NCI-H1092 (cell line): ENCODE data around the gene PLCZ1.
A peak's percentile ranks its signal among the peaks of the same experiment; 100 is the strongest.
"Not testable (repeated sequence)": the region's sequence is repeated elsewhere in the genome, so short reads cannot be mapped to it uniquely, and the experiment has no call there.

Experiments used
- DNase-seq: peaks from one replicate; lab custom pipeline; 2025; lab: John Stamatoyannopoulos, UW

The PLCZ1 gene, protein sequence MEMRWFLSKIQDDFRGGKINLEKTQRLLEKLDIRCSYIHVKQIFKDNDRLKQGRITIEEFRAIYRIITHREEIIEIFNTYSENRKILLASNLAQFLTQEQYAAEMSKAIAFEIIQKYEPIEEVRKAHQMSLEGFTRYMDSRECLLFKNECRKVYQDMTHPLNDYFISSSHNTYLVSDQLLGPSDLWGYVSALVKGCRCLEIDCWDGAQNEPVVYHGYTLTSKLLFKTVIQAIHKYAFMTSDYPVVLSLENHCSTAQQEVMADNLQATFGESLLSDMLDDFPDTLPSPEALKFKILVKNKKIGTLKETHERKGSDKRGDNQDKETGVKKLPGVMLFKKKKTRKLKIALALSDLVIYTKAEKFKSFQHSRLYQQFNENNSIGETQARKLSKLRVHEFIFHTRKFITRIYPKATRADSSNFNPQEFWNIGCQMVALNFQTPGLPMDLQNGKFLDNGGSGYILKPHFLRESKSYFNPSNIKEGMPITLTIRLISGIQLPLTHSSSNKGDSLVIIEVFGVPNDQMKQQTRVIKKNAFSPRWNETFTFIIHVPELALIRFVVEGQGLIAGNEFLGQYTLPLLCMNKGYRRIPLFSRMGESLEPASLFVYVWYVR

DNA sequence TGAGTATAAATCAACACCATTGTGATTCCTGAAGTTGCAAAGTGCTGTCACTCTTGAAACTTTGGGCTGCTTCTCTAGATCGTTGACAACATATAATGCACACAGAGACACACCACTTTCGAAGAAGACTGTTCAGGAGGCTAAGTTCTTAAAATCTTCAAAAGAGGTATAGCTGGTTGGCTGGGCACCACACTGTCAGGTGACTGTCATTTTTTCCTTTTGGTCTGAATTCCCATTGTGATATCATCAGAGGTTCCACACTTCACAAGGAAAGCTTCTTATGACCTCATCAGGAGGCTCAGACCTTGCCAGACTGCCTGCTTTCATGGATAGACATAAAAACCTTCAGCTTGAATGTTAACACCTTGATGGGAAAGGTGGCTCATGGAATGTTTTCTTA, at the start of gene PLCZ1, which contains the start of gene CAPZA3:
Gene PLCZ1 (minus strand): TSS at position 194 of the 400 bp plus-strand sequence. CDS start 641 bp downstream, outside the sequence.
Gene CAPZA3 (plus strand): TSS at position 301 of the 400 bp plus-strand sequence. CDS start 150 bp downstream, outside the sequence.
- DNase-seq: no peak

- DNase-seq: not testable (repeated sequence)
Measured at GRCh38 chr12:18785465-18785864, 47.7 kb upstream of the PLCZ1 start.

DNA sequence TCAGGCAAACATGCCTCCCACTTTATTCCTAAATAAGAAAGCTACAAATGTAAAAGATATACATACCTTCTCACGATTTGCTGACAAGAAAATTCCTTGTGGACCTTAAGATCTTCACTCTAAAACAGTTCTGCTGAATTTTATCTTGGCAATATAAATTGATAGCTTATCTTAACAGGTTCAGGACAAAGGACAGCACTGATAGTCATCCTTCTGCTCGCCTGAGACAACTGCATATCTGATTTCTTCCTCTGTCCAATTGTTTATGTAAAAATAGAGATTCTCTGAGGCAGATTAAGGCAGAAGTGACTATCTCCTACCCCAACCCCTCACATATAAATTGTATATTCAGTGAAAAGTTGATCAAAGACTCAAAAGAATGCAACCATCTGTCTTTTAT, 45.0 kb upstream of the PLCZ1 start:
- no peak for DNase-seq

GRCh38 chr12:18766479-18766878, 28.7 kb upstream of the PLCZ1 start:
- not testable (repeated sequence) for DNase-seq

- DNase-seq: no peak
Measured at GRCh38 chr12:18755341-18755740, 17.5 kb upstream of the PLCZ1 start.

- DNase-seq: no peak
Measured at GRCh38 chr12:18754124-18754707, 16.4 kb upstream of the PLCZ1 start.

GRCh38 chr12:18753481-18754123, 15.8 kb upstream of the PLCZ1 start:
- peak; percentile 30 for DNase-seq

GRCh38 chr12:18752947-18753346, 15.1 kb upstream of the PLCZ1 start:
- DNase-seq: no peak

- DNase-seq: no peak
Measured at GRCh38 chr12:18752280-18752920, 14.6 kb upstream of the PLCZ1 start.

DNA sequence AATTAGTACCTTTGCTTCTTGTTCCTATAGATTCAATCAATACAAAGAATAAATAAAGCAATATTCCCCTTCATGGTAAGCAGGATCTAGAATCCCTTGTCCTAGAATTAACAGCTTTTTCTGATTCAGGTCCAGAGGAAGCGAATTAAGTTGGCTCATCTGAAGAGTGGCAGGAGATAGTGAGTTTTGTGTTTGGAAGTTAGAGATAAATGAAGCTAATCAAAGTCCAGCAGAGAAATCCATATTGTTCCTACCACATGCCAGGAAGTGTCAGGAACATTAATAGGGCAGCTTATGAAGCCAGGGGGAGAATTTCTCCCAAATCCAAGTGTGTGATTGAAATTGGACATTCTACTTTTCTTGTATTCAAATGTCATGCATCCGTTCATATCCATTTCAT, 14.1 kb upstream of the PLCZ1 start:
- DNase-seq: no peak

DNA sequence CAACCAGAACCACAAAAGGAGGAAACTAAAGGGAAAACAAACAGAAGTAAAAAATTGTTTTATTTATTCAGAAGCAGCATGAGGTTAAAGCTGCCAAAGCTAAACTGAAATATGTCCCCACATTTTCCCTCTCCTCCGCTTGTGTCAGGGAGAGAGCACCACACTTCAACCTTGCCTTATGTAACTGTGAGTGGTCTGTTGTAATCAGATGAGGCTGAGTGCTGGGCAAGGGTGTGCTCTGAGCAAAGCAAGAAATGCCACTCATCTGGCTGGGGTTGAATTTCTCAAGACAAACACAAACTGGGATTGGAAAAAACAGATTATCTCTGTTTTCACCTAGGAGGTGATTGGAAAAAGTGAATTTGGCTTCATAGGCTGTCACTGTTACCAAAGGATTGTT, 12.3 kb upstream of the PLCZ1 start:
- DNase-seq: no peak

- no peak for DNase-seq
Measured at GRCh38 chr12:18749386-18749957, 11.7 kb upstream of the PLCZ1 start.

GRCh38 chr12:18747895-18748294, 10.1 kb upstream of the PLCZ1 start:
- DNase-seq: no peak

DNA sequence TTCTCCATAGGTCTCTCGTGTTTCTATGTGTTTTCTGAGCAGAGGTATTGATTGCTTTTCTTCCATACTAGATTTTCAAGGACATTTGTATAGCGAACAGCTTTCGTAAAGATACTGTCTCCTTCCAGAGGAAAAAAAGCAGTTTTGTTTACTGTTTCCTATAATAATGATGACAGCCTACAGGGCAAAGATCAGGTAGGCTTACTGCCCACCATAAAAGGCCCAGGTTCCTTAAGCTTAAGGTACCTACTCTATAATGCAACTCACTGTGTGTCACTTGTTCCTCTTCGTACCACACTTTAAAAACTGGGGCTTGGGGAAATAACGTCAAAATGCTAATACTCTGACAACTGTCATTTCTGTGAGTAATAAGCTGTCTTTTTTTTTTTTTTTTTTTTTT, 6.7 kb downstream of the PLCZ1 start:
- no peak for DNase-seq

DNA sequence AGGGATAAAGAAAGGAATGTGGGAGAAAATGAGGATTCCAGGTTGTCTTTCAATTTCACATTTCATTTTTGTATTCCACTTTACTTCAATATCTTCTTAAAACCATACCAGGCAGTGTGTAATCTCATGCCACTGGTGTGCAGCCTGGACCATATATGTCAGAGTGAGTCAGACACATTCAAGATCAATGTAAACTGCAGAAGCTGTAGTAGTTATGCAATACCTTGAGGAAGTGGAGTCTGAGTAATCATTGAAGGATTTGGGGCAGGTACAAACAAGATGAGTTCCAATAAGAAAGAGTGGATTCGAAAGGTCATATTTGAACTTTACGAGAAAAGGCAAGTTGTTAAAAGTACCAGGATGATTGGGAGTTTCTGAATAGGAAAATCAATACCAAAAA, 14.1 kb downstream of the PLCZ1 start:
- DNase-seq: no peak

DNA sequence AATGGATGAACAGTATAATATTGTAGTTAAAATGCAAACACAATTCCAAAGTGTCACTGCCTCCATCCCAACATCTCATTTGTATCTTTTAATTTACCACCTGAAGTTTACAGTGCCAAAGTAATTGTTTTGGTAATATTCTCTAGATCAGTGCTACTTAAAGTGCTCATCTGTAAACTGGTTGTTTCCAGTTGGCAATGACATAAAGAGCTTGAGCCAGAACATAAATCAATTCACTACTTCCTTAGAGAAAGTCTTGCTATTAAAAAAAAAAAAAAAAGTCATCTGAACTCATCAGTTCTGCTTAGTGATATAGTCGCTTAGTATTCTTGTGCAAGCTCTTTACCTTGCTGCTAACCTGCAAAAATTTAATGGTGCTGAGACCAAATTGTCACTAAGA, 16.4 kb downstream of the PLCZ1 start:
- no peak for DNase-seq

DNA sequence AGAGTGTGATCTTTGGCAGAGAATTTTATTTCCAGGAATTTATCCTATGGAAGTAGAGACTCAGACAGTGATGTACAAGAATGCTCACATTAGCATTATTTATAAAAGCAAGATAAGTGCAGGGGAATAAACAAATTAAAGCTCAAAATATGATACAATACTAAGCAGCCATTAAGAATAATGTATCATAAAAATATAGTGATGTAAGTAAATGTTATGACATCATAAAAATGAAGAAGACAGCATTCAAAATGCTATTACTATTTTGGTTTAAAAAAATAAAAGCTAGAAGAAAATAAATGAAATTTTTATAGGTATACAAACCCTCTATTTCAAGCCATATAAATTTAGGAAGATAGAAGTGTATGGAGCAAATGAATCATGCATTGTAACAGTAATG, 17.1 kb downstream of the PLCZ1 start:
- no peak for DNase-seq

DNA sequence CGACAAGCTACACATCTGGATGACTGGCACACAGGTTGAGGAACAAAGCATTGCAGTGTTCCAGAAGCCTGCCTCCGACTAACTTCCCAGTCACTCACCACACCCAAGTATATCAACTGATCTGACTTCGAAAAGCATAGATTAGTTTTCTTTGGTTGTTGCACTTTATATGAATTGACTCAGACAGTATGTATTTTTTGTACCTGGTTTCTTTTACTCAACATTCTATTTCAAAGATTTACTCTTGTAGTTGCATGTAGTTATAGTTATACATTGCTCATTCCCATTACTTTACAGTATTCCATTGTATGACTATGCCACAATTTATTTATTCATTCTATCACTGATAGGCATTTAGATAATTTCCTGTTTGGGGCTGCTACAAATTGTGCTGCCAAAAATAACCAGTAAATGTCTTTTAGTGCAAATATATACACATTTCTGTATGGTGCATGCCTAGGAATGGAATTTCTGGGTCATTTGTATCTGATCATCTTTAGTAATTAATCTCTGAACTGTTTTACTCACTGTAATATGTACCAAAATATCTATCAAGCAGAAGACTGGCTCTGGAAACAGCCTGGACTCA, 17.8 kb downstream of the PLCZ1 start:
- no peak for DNase-seq

DNA sequence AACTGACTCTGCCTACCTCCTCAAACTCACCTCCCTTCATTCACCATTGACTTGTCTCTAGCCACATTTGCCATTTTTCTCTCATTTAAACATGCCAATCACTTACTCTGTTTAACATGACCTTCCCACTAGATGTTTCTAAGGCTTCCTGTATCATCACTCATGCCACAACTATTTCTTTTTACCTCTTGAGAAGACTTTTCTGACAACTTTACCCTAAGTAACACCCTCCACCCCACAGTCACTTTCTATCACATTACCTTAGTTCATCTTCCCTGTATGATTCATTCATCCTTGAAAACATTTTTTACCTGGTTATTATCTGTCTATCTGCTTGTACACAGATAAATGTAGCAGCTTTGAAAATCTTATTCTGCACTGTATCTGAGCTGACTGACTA, 19.4 kb downstream of the PLCZ1 start:
- DNase-seq: no peak

DNA sequence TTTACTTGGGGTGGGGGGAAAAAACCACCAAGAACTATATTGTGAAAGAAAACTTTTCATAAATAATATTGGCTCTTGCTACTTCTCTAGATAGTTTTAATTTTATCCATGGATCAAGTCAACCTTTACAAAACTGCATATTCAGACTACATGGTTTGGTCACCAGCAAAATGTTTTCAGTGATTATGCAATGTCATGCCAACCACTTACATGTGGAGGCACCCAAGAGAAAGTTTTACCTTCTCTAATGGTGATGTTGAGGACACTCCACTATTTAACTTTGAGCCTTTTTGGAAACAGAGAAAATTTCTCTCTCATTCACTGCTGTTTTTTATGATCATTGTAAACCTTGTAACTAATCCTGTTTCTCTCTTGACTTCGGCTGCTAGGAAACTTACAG, 21.6 kb downstream of the PLCZ1 start:
- no peak for DNase-seq

GRCh38 chr12:18706798-18707197, 31.0 kb downstream of the PLCZ1 start:
- DNase-seq: no peak
